NCI-H128 (cell line): ENCODE measurements around the gene PIKFYVE.
"Not testable (repeated sequence)": the region's sequence is repeated elsewhere in the genome, so short reads cannot be mapped to it uniquely, and the experiment has no call there.

Source experiments
- DNase-seq: peaks from one replicate; lab custom pipeline; 2025; ENCODE audit not compliant: unreplicated experiment; lab: John Stamatoyannopoulos, UW

The PIKFYVE gene

GRCh38 chr2:208254871-208255556 is 11.0 kb upstream of the PIKFYVE start, which contains the start of gene IDH1:
IDH1 (minus strand) TSS chr2:208255071; CDS start chr2:208251551, 3,520 bp downstream.
- DNase-seq, result peak; percentile 80

DNA sequence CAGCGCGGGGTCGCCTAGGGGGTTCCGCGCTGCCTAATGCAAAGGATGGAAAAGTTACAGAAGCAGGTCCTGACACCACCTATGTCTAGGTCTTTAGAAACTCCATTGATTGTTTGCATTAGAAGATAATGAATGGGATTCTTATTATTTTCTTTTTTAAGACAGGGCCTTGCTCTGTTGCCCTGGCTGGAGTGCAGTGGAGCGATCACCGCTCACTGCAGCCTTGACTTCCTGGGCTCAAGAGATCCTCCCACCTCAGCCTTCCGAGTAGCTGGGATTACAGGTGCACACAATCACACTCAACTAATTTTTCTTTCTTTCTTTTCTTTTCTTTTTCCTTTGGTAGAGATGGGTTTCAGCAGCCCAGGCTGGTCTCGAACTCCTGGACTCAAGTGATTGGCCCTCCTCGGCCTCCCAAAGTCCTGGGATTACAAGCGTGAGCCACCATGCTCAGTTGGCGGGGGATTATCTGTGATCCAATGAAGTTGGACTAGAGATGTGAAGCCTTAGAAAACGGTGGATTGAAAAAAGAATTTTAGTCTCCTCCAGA is 10.4 kb upstream of the PIKFYVE start:
- no peak for DNase-seq

GRCh38 chr2:208256192-208256782 is 9.8 kb upstream of the PIKFYVE start:
- no peak for DNase-seq

GRCh38 chr2:208256849-208257813 is 8.9 kb upstream of the PIKFYVE start:
- DNase-seq, result not testable (repeated sequence)

GRCh38 chr2:208265371-208265800 is 669 bp upstream of the PIKFYVE start:
- DNase-seq, result no peak

DNA sequence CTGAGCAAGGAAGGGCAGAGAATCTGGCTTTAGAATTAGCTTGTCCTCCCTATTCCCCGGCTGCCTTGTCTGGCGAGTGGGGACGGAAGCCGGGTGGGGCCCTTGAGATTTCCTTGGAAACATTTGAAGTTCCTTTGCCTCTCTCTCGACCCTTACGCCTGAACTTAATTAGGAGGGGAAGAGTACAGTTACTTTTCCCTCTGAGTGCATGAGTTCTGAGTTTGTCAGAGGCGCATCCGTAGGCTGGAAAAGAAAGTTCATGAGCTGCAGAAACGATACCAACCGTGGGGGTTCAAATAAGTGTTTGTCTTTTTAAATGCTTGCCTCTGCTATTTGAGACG is 468 bp downstream of the PIKFYVE start:
- DNase-seq, result no peak

DNA sequence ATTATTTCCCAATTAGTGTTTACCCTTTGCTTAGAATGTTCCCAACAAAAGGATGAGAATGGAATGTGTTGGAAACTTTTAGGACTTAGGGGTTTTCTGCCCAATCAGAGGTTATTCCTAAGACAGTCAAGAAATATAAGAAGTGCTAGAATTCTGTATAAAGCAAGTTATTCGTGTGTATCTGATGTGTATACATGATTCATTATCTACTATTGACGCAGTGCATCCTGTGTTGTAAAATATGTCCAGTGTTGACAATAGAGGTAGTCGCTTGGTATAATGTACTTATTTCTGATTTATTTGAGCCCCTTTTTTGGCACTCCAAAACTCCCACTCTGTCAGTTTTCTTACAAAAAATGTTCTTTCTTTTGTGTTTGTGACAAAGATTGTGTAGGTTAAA is 881 bp downstream of the PIKFYVE start:
- no peak for DNase-seq

DNA sequence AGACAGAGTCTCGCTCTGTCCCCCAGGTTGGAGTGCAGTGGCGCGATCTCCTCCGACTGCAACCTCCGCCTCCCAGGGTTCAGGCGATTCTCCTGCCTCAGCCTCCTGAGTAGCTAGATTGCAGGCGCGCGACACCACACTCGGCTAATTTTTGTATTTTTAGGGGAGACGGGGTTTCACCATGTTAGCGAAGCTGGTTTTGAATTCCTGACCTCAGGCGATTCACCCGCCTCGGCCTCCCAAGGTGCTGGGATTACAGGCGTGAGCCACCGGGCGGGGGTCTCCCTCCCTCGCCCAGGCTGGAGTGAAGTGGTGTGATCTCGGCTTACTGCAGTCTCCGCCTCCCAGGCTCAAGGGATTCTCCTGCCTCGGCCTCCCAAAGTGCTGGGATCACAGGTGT is 1.5 kb downstream of the PIKFYVE start:
- DNase-seq, result not testable (repeated sequence)

GRCh38 chr2:208268156-208268952 is 2.3 kb downstream of the PIKFYVE start:
- no peak for DNase-seq

GRCh38 chr2:208269091-208269490 is 3.0 kb downstream of the PIKFYVE start:
- no peak for DNase-seq

DNA sequence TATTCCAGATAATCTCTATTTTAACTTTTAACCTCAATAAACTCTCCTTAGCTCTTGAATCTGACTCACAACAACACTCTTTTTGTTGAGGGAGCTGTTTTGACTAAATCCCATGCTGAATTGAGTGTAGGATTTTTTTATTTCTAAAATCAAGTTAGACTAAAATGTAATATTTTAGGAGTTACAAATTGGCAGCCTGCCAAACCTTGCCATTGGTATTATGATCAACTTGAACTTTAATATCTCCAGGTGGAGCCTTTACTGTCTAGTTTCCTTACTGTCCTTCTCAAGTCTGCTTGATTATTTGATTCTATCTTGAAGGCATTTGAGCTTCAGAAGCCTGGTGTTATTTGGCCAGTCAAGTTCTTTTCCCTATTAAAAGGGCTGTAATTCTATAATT is 8.7 kb downstream of the PIKFYVE start:
- no peak for DNase-seq

GRCh38 chr2:208278549-208278948 is 12.5 kb downstream of the PIKFYVE start:
- DNase-seq, result no peak

DNA sequence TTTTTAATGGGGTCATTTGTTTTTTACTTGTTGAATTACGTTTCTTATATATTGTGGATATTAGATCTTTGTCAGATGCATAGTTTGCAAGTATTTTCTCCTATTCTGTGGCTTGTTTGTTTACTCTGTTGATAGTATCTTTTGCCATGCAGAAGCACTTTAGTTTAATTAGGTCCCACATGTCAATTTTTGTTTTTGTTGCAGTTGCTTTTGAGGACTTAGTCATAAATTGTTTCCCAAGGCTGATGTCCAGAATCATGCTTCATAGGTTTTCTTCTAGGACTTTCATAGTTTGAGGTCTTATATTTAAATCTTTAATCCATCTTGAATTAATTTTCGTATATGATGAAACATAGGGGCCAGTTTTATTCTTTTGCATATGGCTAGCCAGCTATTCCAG is 13.2 kb downstream of the PIKFYVE start:
- no peak for DNase-seq

- DNase-seq, result no peak
These were observed 14.2 kb downstream of the PIKFYVE start for GRCh38 chr2:208280234-208280633.

GRCh38 chr2:208280933-208281332 is 14.9 kb downstream of the PIKFYVE start:
- no peak for DNase-seq

GRCh38 chr2:208285853-208286252 is 19.8 kb downstream of the PIKFYVE start:
- no peak for DNase-seq

GRCh38 chr2:208294482-208295024 is 28.5 kb downstream of the PIKFYVE start:
- no peak for DNase-seq

- DNase-seq, result no peak
These were observed 29.8 kb downstream of the PIKFYVE start for GRCh38 chr2:208295834-208296233.

GRCh38 chr2:208296610-208297009 is 30.6 kb downstream of the PIKFYVE start:
- no peak for DNase-seq

GRCh38 chr2:208297961-208298360 is 31.9 kb downstream of the PIKFYVE start:
- DNase-seq, result no peak
